Lower leg skin (tissue), 4 donors: ENCODE data around the gene RET. TPM values are rescaled to one million over a fixed set of nuclear protein-coding genes. Genes with fewer than 3 reads are reported as not detected.

Source experiments
- DNase-seq, 2 donors: peaks; one replicate each; pipeline ENCODE4 v3.0.0-alpha.2; 2019; ENCODE audit warnings: low spot score in 2 of 2
- H3K4me3 ChIP-seq: fragments of 200-600 bp; sonication (generic); 2 replicates; pipeline ENCODE4 v1.5.1; 2017; ENCODE audit warnings: mild to moderate bottlenecking, low read depth; ENCODE audit not compliant: poor library complexity, severe bottlenecking
- CTCF ChIP-seq, 3 donors: fragments of 450-650 bp; IDR thresholded peaks; one replicate each; pipeline ENCODE4 v1.5.1; 2016; ENCODE audit warnings: antibody characterized with exemption in 3 of 3, mild to moderate bottlenecking in 3 of 3, moderate library complexity in 2 of 3
- POLR2A ChIP-seq, 2 donors: fragments of 450-650 bp; IDR thresholded peaks; one replicate each; pipeline ENCODE4 v1.6.1; 2016 to 2017; ENCODE audit warnings: antibody characterized with exemption in 2 of 2, mild to moderate bottlenecking in 1 of 2, moderate library complexity in 1 of 2
- WGBS, 2 donors: methylation state at CpG; one replicate each; pipeline ENCODE4 v1.1.5; 2018; 5-methylcytosine and 5-hydroxymethylcytosine counted together
- intact Hi-C: fragments of 100-400 bp; cut with DNase I; formaldehyde crosslinking; loops from one replicate; pipeline ENCODE4 v1.15.0; 2023; ENCODE audit warnings: low total_unique reads
- total RNA-seq, 4 donors: library from RNA; depleted of rRNA; stranded (reverse); fragments of >200 nt; gene quantifications; one replicate each; pipeline ENCODE4 v1.1.0, GENCODE V29; 2016

The RET gene
- total RNA-seq, 4 donors from 2014 or later = 0.04 to 1.3 (median 0.87) TPM

GRCh38 chr10:43128331-43128730, 51.5 kb downstream of the RET start:
- no peak overlapping the region for H3K4me3 ChIP-seq
- TF ChIP-seq POLR2A (IDR thresholded peaks at IDR 0.05) (no peak), CTCF (IDR thresholded peaks at IDR 0.05) (no peak)
- 88 to 90% methylated on average over 8 of the region's 8 CpGs for WGBS, 2 donors
- peak in 1 of 2 donors; percentile 6 for DNase-seq
- intact Hi-C loops = no loop called here

- intact Hi-C loops = no loop called here
- no peak for DNase-seq
Observed at GRCh38 chr10:43128958-43129706, 52.3 kb downstream of the RET start.

GRCh38 chr10:43130770-43131171, 53.9 kb downstream of the RET start:
- no peak overlapping the region for H3K4me3 ChIP-seq
- no peak for DNase-seq
- intact Hi-C loops = no loop called here
- no peak for TF ChIP-seq CTCF (IDR thresholded peaks at IDR 0.05)
- WGBS, 2 donors = 60% methylated on average over 18 of the region's 18 CpGs

More at GRCh38 chr10:43128958-43129706, 52.3 kb downstream of the RET start:
- no peak overlapping the region for H3K4me3 ChIP-seq
- 65 to 74% methylated on average over 6 of the region's 6 CpGs for WGBS, 2 donors
- no peak for TF ChIP-seq CTCF (IDR thresholded peaks at IDR 0.05)

- no peak for TF ChIP-seq CTCF (IDR thresholded peaks at IDR 0.05)
- TF ChIP-seq POLR2A (IDR thresholded peaks at IDR 0.05) = no peak
- intact Hi-C loops = no loop called here
- 74% methylated on average over 11 of the region's 11 CpGs for WGBS, 2 donors
- no peak overlapping the region for H3K4me3 ChIP-seq
- DNase-seq = no peak
Observed at GRCh38 chr10:43131256-43131655, 54.4 kb downstream of the RET start.

GRCh38 chr10:43131906-43132305, 55.0 kb downstream of the RET start:
- no peak for TF ChIP-seq CTCF (IDR thresholded peaks at IDR 0.05)
- TF ChIP-seq POLR2A (IDR thresholded peaks at IDR 0.05) = no peak
- intact Hi-C loops = no loop called here
- H3K4me3 ChIP-seq = no peak overlapping the region
- WGBS, 2 donors = 91 to 93% methylated on average over 5 to 6 of the region's 6 CpGs
- DNase-seq = no peak
